GM19193 (cell line): ENCODE measurements around the gene APLP2.

Experiments used
- POLR2A ChIP-seq: IDR thresholded peaks from 4 replicates; pipeline ENCODE4 v1.6.1; 2011; ENCODE audit not compliant: insufficient read depth, insufficient read length; ENCODE audit errors: extremely low read depth

APLP2 gene

DNA sequence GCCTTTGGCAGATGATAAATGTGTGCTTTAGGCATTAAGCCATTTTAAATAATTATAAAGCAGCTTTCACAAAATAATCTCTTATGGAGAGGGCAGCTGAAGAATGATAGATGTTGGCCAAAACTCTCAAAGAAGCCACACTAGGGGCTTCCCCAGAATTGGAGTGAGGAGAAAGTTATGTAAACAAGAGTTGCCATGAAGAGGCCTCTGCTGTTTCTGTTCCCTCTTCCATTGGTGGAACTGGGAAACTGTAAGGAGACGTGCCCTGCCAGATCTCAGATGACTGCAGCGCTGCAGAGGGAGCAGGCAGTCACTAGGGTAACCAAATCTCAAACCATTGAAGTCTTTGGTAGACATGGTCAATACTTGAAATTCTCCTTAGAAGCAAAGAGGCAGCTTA lies 19.4 kb upstream of the APLP2 start:
- no peak for TF ChIP-seq POLR2A

DNA sequence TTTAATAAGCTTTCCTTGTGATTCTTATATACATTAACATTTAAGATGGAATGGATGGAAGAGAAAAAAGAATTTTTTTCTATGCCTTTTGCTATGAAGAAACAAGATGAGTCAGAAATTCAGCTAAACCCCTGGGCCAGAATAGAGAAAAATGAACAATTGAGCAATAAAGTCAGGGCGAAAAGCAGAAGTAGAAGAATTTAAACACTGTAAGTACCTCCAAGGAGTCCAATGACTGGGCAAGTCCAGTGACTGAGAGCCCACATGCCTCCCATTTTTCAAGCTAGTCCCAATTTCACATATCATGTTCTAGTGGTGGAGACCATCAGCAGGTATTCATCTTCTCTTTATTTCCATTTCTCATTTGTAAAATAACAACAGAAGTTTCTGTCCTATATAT lies 18.6 kb upstream of the APLP2 start:
- TF ChIP-seq POLR2A, result no peak

DNA sequence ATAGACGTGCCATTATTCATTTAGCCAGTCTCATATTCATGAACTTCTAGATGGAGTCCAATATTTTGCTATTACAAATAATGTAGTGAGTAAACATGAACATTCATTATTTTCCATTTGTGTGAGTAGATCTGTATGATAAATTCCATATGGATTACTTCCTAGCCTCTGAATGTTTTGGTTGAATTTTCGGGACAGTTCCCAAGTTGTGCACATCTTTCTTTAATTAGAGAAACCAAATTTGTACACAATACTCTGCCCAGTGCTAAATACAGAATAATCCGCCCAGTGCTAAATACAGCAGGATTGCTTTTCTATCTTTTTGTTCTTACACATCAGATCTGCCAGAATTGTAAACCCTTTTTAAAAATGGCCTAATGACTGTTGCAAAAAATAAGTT lies 17.1 kb upstream of the APLP2 start:
- TF ChIP-seq POLR2A, result no peak

DNA sequence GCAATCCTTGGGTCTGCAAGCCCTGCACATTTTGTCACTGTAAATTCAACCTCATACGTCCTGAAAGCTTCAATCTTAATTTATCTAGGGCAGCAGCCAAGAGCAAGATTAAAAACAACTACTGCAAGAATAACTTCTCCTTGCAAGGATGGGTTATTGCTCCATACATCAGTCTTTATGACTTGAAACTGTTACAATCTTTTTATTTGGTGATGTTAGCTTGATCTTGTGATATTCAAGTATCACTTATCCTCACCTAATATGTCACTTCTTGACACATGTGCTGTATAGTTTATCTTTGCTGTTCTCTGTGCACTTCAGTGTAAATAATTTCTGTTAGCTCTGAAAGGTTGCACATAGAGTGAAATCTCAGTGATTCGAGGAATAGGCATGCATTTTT lies 14.7 kb upstream of the APLP2 start:
- no peak for TF ChIP-seq POLR2A

DNA sequence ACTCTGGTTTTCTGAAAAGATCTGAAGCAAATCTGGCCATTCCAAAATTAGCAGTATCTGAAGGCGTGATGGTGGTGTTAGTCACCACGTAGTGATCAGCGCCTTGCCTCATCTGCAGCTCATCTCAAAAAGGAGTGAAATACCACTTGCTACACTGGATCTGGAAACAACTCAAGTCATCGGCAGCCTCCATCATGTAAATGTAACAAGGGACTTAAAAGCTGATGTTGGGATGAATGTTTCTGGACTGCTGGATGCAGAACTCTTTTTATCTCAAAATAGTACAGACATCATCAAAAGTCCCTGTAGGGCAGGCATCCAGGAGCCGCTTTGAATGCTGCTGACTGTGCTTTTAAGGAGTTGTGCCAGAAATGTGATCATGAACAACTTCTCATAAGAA lies 14.1 kb upstream of the APLP2 start:
- TF ChIP-seq POLR2A, result no peak

DNA sequence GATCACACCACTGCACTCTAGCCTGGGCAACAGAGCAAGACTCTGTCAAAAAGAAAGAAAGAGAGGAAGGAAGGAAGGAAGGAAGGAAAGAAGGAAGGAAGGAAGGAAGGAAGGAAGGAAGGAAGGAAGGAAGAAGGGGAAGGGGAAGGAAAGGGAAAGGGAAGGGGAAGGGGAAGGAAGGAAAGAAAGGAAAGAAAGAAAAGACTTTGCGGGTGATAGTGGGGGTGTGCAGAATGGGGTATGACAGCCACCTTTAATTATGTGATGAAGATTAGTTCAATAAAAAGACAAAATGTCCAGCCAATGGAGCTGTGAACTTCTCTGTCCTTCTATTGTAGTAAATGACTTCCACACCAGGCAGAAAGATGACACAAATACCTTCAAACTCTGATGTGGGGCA lies 8.7 kb upstream of the APLP2 start:
- TF ChIP-seq POLR2A, result no peak

DNA sequence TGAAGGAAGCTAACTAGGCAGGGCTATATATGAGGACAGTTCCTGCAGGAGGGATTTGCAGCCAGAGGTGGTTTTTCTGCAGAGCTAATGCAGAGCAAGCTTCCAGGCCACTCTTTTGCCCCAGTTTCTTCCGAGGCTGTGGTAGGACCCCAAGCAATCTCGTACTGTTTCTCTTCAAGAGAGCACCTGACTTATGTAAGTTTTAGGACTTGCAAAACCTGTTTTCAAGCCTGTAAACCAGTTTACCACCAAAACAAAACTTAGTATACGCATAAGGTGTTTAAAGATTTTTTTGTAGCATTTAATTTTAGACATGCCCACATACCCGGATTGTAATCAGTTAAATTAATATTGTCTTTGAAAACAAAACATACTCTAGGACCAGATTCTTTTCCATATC lies 7.7 kb upstream of the APLP2 start:
- TF ChIP-seq POLR2A, result no peak

DNA sequence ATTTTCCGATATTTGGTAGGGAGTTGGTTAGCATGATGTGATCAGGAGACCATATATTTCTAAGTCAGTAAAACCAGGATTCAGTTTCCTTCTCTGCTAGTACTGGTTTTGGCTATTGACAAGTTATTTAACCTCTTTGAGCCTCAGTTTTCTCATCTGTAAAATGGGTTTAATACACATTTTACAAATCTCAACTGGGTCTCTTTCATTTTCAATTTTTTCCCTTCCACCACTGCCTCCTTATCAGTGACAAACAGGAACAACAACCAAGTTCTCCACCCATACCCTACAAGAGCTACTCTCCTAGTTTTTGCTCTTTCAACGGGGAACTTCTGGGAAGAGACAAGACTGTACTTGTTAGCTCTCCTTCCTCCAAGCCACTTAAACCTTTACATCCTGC lies 6.2 kb upstream of the APLP2 start:
- TF ChIP-seq POLR2A, result no peak

DNA sequence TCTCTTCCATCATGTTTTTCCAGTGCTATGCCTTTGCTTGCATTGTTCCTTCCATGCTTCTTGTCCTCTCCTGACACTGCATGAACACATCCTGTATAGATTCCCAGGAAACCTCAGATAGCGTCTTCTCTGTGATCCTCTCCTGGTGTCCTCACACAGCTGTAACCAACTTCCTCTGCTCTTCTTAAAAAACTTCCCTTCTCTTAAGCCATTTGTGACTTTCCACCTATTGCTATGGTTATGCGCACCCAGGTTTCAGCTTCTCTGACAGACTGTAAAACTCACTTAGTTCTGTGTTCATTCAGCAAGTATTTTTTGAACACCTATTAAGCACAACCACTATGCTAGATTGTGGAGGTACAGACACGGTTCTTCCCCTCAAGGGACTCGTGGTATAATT lies 5.1 kb upstream of the APLP2 start:
- no peak for TF ChIP-seq POLR2A

DNA sequence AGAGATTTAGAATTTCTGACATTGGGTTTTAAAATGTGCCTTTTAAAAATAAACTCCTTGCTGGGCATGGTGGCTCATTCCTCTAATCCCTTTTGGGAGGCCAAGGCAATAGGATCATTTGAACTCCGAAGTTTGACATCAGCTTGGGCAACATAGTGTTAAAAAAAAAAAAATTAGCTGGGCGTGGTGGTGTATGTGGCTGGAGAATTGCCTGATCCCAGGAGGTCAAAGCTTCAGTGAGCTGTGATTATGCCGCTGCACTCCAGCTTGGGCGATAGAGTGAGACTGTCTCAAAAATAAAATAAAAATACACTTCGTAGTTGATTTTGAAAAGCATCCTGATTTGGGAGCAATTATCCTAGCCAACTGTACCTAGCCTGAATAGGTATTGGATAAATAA lies 3.4 kb upstream of the APLP2 start:
- TF ChIP-seq POLR2A, result no peak

DNA sequence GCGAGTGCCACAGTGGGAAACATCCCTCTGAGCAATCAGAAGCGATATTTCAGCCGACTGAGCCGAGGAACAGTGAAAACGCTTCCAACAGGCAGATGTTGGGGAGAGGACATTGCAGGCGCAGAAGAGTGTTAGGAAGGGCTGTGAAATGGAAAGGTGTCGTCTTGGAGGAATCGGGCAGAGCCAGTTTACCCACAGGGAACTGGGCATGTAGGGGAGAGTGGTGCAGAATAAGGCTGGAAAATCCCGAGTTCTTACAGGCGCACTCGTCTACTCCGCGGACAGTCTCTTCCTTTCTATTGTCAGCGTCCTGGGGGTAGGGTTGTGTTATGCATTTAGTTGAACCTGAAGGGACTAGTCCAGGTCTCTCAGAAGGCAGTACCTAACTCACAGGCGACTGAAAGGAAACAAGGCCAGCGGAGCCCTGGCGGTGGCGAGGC lies 1.1 kb upstream of the APLP2 start:
- TF ChIP-seq POLR2A, result no peak

DNA sequence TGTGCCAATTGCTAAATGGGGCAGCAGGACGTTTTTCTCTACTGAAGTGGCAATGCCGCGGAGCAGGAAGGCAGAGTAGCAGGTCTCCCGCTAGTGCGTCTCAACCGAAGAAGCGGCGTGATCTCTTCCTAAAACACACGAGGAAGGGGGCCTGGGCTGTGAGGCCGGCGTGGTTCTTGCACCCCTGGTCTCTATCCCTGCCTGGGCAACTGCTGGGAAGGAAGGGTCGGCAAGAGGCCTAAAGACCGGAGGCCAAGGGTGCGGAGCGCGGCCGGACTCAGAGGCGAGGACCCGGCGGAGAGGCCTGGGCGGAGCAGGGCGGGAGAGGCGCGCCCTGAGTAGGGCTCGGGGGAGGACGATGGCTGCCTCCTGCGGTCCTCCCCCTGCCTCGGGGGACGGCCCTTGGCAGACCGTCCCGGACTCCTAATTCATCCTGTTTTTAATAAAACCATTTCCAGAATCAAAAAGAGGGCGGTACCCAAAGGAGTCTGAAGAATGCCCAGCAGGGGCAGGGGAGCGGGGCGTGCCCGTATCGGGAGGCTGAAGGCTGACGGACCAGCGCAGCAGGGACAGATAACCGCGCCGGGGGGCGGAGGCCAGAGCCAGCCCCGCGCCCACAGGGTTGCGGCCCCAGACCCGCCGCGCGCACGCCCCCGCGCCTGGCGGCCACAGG lies 572 bp upstream of the APLP2 start:
- TF ChIP-seq POLR2A, result no peak

DNA sequence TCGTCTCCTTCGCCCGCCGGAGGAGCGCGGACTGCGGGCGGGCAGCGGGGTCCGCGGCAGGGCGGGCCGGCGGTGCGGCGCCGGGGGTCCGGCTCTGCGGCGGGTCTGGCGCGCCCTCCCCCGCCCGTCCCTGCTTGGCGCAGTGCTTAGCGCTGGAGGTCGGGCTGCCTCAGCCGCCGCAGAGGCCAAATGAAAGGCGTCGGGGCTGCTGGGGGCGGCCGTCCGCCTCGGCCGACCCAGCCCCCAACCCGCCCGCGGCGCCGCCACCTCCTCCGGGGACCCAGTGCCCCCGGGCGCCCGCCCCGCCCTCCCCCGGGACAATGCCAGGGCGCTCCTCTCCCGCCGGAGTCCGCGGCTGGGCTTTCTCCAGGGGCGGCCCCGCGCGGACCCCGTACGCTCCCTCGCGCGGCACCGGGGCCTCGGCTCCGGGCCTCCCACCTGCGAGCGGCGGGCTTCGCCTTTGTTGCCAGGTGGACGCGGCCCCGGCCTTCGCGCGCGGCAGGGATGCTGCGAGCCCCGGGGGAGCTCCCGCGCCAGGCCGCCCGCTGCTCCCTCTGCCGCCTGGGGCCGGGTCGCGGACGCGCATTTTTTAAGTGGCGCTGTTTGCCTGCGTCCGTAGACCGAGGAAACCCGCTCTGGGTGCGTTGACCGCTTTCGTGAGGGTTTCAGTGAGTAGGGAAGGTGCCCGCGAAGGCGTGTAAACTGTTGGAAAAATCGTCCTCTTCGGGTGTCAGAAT lies 583 bp downstream of the APLP2 start:
- no peak for TF ChIP-seq POLR2A

DNA sequence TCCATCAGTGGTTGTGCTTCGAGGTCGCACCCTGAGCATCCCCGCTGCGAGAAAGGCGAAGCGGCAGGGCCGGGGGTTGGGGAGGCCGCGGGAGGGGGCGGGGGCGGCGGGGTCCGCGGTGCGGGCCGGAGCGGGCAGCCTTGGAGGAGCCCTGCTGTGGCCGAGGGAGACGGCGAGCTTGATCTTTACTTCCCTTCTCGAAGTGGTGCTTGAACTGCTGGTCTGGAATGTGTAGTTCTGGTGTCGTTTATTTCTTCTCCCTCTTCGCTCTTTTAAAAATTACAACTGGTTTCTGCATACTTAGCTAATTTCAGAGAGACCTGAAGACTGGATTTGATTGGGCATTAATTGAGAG lies 1.1 kb downstream of the APLP2 start:
- no peak for TF ChIP-seq POLR2A

DNA sequence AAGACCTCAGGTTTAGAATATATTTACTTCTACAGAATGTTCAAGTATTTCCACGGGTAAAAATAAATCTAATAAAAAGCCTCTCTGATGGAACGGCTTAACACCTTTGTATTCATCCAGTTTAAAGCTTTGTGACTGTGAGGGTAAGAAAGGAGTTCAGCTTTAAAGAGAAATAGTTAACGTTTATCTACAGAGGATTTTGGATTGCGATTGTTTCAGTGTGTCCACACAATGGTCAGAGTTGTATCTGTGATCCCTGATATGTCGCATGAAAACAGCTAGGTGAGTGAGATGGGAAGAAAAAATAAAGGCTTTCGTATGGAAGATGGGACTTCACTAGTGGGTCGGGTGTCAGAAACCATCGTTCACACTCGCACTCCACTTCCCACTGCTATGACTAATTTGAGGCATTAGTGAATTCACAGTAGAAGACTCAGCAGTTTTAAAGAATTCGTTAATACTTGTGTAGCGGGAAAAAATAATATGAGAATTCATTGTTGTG lies 1.6 kb downstream of the APLP2 start:
- no peak for TF ChIP-seq POLR2A

DNA sequence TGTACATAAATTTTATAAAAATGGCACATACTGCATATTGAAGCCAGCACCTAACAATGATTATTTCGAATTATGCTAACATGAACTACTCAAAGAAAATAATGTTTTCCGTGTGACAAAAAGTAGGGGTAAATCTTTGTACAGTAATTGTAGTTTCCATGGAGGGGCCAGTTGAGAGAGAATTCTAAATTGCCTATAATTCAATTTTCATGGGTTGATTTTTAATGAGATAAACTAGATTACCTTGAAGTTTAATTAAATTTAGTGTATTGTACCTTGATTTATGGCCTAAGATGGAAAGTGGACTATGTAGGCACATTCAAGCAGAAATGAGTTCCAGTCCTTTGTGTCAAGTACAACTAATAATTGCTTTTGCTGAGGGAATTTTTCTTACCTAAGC lies 5.0 kb downstream of the APLP2 start:
- TF ChIP-seq POLR2A, result no peak
